OCI-LY3 (cell line): ENCODE results near the gene HS2ST1.

Experiments
- EZH2phosphoT487 ChIP-seq: fragments of 200-600 bp; shearing (Covaris generic); IDR thresholded peaks from 2 replicates; pipeline ENCODE4 v1.6.1; 2018; ENCODE audit warnings: antibody characterized with exemption, mixed run types, low read depth
- TF ChIP-seq, protein P1 (sequence below): fragments of 200-600, 300-600 bp; sonication (generic); IDR thresholded peaks from 2 replicates; pipeline ENCODE4 v1.5.1; 2014; ENCODE audit warnings: antibody characterized with exemption, low read length, low read depth

GRCh38 chr1:87129606-87130005, 215.2 kb downstream of the HS2ST1 start:
- TF ChIP-seq, protein P1, sequence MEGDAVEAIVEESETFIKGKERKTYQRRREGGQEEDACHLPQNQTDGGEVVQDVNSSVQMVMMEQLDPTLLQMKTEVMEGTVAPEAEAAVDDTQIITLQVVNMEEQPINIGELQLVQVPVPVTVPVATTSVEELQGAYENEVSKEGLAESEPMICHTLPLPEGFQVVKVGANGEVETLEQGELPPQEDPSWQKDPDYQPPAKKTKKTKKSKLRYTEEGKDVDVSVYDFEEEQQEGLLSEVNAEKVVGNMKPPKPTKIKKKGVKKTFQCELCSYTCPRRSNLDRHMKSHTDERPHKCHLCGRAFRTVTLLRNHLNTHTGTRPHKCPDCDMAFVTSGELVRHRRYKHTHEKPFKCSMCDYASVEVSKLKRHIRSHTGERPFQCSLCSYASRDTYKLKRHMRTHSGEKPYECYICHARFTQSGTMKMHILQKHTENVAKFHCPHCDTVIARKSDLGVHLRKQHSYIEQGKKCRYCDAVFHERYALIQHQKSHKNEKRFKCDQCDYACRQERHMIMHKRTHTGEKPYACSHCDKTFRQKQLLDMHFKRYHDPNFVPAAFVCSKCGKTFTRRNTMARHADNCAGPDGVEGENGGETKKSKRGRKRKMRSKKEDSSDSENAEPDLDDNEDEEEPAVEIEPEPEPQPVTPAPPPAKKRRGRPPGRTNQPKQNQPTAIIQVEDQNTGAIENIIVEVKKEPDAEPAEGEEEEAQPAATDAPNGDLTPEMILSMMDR, result no peak
- no peak for TF ChIP-seq EZH2phosphoT487
